GM21360 (cell line): Measurements from ENCODE around the gene MYO15A.

Experiments used
- ATAC-seq: cut with Tn5 transposase; IDR thresholded peaks from one replicate; pipeline ENCODE4 v1.9.1; 2021; ENCODE audit warnings: mild to moderate bottlenecking, moderate library complexity; ENCODE audit not compliant: unreplicated experiment

The MYO15A gene, protein sequence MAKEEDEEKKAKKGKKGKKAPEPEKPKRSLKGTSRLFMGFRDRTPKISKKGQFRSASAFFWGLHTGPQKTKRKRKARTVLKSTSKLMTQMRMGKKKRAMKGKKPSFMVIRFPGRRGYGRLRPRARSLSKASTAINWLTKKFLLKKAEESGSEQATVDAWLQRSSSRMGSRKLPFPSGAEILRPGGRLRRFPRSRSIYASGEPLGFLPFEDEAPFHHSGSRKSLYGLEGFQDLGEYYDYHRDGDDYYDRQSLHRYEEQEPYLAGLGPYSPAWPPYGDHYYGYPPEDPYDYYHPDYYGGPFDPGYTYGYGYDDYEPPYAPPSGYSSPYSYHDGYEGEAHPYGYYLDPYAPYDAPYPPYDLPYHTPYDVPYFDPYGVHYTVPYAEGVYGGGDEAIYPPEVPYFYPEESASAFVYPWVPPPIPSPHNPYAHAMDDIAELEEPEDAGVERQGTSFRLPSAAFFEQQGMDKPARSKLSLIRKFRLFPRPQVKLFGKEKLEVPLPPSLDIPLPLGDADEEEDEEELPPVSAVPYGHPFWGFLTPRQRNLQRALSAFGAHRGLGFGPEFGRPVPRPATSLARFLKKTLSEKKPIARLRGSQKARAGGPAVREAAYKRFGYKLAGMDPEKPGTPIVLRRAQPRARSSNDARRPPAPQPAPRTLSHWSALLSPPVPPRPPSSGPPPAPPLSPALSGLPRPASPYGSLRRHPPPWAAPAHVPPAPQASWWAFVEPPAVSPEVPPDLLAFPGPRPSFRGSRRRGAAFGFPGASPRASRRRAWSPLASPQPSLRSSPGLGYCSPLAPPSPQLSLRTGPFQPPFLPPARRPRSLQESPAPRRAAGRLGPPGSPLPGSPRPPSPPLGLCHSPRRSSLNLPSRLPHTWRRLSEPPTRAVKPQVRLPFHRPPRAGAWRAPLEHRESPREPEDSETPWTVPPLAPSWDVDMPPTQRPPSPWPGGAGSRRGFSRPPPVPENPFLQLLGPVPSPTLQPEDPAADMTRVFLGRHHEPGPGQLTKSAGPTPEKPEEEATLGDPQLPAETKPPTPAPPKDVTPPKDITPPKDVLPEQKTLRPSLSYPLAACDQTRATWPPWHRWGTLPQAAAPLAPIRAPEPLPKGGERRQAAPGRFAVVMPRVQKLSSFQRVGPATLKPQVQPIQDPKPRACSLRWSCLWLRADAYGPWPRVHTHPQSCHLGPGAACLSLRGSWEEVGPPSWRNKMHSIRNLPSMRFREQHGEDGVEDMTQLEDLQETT (N-terminal part only)

DNA sequence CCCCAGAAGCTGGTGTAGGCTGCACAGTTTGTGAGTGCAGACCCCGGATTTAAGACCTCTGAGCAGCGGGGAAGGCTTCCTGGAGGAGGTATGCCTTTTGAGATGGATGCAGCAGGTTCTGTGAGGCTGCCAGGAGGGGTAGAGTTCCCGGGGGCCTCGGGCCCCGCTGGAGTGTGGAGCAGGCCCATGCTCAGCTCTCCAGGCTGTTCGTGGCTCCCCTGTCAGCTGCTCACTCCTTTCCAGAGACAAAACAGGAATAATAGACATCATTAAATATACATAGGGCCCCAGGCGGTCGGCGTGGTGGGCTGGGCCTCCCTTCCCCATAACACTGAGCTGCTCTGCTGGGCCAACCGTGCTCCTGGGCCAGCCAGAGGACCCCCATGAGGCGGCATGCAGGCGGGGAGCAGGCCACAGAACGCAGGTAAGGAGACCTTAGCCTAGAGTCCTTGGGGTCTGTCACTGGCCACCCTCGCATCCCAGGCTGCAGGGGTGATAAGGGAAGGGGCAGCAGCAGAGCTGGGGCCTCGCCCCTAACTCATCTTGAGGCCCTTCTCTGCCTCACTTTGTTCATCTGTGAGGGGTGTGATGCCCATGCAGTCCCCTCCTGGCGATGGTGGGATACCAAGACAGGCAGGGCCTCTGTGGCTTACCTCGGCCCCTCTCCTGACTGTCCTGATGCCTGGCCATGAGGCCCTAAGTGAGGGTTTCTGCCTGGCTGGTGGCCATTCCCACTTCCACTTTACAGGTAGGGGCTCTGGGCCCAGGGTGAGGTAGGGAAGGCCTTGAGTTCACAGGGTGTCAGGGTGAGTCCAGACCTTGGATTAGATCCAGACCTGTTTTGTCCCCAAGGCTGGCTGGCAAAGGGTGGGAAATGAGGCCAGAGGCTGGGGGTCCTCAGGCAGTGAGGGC, at the start of gene MYO15A:
Gene MYO15A (plus strand): TSS at position 356 of the 912 bp plus-strand sequence. CDS start 10,045 bp downstream, outside the sequence.
- no peak for ATAC-seq

DNA sequence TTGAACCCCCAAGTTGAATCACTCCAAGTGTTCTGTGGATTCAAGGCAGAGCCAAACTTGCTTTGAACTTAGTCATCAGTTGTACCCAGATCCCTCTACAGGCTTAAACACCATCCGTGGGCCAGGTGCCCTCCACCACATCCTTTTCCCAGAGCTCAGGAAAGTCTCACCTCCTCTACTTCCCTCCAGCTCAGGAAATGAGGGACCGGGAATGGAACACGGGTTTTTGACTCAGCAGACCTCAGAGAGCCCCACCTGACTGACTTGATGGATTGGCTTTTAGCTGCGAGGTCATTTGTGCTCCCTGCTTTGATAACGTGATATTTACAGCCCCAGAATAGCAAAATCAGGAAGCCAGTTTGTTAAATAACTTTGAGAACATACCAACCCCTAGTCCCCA, 49.3 kb upstream of the MYO15A start:
- no peak for ATAC-seq

DNA sequence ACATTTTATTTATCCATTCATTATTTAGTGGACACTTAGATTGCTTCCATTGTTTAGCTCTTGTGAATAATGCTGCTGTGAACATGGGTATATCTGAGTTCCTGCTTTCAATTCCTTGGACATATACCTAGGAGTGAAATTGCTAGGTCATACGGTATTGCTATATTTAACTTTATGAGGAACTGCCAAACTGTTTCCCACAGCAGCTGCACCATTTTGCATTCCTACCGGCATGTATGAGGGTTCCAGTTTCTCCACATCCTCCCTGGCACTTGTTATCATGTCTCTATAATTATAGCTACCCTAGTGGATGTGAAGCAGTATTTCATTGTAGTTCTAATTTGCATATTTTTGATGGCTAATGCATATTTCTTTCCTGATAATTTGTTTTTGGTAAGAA, 44.5 kb upstream of the MYO15A start:
- ATAC-seq, result no peak

DNA sequence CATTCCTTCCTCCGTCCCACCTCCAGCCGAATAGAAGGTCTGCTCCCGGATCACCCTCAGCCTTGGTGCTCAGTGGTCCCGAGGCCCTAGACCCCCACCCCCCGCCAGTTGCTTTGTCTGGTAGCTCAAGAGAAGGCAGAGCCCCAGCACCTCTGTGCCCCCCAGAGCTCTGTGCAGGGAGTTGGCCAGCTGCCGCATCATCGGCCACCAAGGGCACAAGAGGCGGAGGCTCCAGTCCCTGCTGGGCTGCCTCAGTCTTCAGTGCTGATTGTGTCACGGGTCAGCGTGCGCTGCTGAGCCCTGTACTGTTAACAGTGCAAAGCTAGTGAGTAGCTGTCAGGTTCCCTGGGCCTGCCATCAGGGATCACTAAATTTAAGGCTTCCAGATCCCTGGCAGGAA, 43.0 kb upstream of the MYO15A start:
- ATAC-seq, result no peak

DNA sequence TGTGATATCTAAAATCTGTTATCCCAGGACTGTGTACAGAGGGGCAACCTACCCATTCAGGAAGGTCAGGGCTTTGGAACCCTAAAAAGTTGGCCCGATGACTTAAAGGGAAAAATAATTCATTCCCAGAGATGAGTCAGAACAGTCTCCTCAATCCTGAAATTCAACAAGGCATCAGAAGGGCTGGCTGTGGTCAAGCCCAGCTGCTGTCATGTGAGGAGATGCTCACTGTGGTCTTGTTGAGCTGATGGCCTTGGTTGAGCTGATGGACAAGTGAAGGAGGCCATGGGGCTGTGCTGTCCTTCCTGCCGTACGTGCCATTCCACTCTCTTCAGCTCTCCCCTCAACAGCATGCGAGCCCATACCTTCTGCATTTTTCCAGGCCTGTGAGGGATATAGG, 41.7 kb upstream of the MYO15A start:
- no peak for ATAC-seq

DNA sequence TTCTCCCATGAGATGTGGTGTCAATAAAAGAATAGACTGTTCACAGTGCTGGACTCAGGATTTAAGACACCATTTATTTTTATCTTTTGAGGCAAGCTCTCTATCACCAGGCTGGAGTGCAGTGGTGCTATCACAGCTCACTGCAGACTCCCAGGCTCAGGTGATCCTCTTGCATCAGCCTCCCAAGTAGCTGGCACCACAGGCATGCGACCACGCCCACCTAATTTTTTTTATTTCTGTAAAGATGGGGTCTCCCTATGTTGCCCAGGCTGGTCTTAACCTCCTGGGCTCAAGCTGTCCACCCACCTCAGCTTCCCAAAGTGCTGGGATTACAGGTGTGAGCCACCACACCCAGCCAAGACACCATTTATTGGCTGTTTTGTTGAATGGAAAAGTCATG, 39.5 kb upstream of the MYO15A start:
- no peak for ATAC-seq

DNA sequence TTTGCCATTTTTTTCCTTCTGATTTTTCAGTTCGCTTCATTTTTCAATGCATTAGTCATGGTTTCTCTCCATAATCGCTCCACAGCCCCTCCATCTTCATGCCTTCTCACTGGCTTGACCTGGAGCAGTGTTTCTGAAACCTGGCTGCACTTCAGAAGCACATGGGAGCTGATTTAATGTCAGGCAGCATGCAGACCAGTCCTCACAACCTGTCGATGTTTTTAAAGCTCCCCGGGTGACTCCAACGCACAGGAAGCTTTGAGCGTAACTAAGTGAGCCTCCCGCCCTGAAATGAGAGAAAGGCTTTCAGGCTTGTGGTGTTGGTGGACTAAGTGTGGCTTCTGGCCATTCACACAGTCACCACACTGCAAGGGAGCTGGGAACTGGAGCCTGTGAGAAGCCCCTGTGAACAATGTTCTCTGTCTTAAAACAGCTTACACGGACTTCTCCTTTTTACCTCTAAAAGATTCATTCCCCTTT, 37.7 kb upstream of the MYO15A start:
- no peak for ATAC-seq

DNA sequence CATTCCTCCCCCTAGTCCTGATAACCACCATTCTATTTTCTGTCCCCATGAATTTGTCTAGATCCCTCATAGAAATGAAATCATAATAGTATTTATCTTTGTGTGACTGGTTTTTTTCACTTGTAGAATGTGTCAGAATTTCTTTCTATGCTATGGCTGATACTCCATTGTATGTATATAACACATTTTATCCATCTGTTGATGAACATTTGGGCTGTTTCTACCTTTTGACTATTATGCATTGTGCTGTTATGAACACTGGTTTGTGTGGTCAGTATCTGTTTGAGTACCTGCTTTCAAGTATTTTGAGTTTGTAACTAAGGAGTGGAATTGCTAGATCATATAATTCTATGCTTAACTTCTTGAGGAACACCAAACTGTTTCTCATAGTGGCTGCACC, 36.8 kb upstream of the MYO15A start:
- no peak for ATAC-seq

DNA sequence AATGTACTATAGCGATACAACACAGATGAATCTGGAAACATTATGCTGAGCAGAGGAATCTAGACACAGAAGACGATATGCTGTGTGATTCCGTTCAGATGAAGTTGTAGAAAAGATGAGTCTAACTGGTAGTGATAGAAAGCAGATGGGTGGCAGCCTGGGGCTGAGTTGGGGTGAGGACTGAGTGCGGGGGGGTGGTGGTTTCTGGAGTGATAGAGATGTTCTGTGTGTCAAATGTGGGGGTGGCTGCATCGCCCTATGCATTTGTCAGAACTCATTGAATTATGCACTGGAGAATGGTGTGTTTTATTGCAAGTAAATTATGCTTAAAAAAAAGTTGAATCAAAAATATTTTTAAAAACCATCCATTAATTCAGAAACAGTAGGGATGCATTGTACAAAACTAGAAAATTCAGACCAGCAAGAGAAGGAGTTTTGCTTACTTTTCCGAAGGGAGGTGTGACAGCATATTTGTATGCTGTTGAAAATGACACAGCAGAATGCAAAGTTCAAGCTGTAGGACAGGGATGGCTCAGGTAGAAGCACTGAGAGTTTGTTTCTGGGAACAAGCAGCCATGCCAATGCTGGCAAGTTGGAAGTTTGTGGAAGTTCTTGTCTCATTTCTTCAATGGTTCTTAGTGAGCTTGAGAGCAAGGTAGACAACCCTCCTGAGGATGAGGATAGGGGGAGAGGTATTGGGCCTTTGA, 33.8 kb upstream of the MYO15A start:
- no peak for ATAC-seq

DNA sequence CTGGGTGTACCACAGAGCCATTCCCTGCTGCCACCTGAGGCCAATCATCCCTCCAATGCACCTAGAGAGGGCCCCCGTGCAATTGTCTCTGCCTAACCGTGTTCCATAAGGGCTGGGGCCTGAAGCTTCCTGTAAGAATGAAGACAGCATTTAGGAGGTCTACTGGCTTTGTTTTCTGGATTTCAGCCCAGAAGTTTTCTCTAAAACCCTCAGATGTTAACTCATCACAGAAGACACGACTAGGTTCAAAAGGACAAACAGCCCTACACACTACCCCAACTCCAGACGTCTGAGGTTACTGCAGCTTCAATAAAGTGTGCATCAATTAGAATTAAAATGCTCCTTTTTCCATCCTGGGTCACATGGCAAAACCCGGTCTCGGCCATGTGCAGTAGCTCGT, 31.6 kb upstream of the MYO15A start:
- no peak for ATAC-seq

DNA sequence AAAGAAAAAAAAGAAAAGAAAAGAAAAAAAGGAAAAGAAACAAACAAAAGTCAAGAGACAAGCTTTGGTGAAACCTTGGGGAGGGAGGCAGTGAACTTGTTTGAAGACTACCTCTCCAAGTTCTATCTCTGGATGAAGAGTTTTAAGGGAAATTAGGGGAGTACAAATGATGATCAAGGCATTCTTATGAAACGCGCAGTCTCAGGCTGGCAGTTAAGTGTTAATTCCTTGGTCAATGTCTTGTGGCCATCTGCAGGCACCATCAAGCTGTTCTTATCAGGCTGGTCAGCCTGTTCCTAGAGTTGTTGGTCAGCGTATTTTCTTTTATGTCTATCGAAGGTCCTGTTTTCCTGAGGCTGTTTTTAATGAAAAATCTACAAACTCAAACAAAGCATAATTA, 29.0 kb upstream of the MYO15A start:
- ATAC-seq, result no peak

DNA sequence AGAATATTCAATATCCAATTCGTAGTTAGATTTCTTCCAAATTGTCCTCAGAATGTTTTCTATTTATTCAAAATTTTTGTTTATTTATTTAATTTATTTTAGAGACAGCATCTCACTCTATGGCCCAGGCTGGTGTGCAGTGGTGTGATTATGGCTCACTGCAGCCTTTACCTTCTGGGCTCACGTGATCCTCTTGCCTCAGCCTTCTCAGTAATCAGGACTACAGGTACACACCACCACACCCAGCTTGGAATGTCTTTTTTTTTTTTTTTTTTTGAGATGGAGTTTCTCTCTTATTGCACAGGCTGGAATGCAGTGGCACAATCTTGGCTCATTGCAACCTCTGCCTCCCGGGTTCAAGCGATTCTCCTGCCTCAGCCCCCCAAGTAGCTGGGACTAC, 24.3 kb upstream of the MYO15A start:
- no peak for ATAC-seq

DNA sequence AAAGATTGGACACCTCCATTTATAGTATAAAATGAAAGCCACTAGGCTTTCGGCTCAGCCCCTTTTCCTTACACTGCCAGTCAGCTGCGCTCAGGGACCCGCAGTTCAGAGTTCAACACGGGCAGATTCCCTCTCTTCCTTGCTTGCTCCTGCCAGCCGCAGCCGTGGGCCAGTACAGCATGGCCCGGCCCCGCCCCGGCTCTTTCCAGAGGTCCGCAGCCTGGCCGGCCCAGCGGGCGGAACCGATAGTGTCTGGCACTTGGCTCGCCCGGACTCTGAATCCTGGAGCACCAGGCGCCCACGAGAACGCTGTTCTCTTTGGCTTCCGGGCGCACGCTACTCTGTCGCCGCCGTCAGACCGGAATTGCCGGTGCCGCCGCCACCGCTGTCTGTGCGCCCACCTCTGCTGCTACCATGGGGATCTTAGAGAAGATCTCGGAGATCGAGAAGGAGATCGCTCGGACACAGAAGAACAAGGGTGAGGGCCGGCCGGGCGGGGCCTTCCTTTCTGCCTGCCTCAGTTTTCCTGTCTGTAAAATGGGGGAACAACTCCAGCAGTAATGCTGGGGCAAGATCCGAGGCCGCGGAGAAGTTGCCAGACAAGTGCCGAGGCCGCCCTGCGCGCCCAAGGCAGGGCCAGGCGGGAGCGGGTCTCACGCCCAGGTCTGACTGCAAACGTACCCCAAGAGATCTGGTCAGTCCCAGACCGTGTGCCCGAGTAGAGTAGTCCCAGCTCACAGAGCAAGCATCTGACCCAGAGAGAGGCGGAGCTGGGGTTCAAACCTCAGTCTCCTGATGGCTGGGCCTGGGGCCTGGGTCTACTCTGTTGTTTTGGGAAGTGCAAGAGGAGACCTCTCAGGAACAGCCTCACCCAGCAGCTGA, 20.7 kb upstream of the MYO15A start, which contains the start of gene DRG2:
Gene DRG2 (plus strand): TSS at position 339 of the 882 bp plus-strand sequence. CDS start 76 bp downstream, at position 415.
- ATAC-seq, result peak; percentile 86

DNA sequence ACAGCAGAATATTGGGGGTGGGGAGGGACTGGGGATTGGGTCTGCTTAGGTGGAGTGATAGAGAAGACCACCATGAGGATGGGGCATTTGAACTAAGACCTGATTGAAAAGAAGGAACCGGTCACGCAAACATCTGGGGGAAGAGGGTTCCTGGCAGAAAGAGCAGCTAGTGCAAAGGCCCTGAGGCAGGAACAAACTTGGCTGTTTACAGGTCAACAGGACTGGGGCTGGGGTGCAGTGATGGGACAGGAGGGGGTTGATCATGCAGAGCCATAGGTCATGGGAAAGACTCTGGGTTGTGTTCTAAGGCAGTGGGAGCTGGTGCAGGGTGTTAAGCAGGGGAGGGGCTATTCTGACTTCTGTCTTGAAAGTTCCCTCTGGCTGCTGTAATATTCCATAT, 18.9 kb upstream of the MYO15A start:
- ATAC-seq, result no peak

DNA sequence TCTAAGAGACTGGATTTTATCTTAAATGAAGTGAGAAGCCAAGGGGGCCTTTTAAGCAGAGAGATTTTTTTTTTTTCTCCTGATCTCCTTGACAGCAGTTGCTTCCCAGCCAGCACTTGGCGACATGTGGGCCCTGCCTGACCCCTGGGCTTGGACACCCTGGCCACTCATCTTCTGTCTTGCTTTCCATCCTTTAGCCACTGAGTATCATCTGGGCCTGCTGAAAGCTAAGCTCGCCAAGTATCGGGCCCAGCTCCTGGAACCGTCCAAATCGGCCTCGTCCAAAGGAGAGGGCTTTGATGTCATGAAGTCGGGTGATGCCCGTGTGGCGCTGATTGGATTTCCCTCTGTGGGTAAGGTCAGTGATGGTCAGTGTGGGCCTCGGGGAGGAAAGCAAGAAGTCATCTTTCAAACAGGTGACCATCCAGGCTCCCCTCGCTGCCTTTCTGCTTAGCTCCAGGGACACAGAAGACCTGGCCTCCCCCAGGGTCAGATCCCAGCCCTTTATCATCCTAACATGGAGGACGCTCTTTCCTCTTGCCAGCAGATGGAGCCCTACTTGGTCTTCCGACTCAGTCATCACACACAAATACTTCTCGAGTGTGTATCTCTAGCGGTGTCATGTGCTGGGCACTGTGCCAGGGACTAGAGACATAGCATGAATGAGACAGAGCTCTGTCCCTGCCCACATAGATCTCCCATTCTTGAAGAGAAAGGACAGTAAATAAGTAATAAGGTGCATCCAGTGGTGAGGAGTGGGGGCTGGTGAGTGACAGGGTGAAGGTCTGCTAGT, 14.7 kb upstream of the MYO15A start:
- no peak for ATAC-seq

DNA sequence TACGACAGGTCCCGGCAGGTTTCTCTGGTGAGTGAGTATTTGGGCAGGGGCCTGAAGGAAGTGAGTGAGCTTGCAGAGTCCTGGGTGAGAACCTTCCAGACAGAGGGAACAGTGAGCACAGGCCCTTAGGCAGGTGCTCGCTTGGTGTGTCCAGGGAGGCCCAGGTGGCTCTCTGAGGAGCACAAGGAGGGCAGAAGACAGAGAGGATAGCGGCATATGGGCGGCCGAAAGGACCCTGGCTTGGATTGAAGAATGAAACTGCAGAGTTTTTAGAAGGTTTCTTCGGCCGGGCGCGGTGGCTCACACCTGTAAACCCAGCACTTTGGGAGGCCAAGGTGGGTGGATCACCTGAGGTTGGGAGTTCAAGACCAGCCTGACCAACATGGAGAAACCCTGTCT, 14.1 kb upstream of the MYO15A start:
- no peak for ATAC-seq

DNA sequence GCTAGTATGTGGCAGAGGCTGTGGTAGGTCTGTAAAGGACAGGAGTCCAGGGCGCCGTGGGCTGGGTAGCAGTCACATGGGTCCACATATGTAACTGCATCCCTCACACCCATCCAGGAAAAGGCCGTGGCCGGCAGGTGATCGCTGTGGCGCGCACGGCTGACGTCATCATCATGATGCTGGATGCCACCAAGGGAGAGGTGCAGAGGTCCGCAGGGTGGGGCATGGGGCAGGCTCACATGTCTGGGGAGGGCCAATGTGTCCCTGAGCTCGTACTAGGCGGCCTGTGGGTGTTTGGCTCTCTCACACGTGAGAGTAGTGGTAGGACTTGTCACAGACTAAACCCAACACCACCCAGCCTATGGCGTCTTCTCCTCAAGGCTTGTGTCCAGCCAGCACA, 9.0 kb upstream of the MYO15A start:
- ATAC-seq, result no peak

DNA sequence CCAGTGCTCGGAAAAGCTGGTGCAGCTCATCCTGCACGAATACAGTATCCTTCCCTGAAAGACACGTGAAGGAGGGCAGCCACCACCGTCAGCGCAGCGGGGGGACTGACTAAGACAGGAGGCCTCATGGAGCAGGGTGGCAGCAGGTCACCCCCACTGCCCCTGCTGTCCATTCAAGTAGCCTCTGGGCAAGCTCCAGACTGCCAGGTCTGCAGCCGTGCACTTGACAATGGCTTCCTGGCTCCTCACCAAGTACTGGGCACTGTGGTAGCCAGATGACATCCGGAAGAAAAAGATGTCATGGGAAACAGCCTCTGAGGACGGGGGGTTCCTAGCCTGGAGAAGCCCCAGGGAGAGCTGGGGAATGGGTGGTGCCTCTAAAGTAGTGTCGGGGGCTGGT, 7.9 kb upstream of the MYO15A start:
- ATAC-seq, result no peak
